T-helper 1 cell treated with Interleukin-12 subunit alpha and Interleukin-12 subunit beta and Interleukin-4 antibody, amounts not matched to agents 30 ng/mL and 1 ng/mL, for 36 hours (primary cell): ENCODE data around the gene IL31RA. TPM values are rescaled to one million over a fixed set of nuclear protein-coding genes. Genes with fewer than 3 reads are reported as not detected.

Experiments
- intact Hi-C: fragments of 100-400 bp; cut with micrococcal nuclease; formaldehyde crosslinking; loops from one replicate; pipeline ENCODE4 v1.15.1; 2024
- total RNA-seq: library from RNA; stranded (reverse); gene quantifications from 2 replicates; pipeline ENCODE4 v1.2.3, GENCODE V29; 2022

The IL31RA gene
- total RNA-seq, 1 donor from 2014 or later, result 2.9 TPM

DNA sequence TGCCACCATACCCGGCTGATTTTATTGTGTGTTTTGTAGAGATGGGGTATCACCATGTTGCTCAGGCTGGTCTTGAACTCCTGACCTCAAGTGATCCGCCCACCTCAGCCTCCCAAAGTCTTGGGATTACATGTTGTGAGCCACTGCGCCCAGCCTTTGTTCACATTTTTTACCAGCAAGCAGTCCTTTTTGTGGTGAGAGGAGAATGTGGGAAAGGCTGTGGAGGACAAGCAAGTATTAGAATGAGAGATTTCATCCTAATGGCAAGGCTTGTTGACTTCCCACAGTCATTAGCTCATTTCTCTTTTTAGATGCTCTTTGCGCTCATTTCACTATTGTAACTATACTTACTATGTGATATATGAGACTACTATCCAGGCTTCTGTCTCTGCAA is 6.1 kb downstream of the IL31RA start:
- intact Hi-C loops, result loop anchor here (2.0 to 5.0 kb wide), 4 partner anchors 94 to 630 kb away; partner anchors contain the start of genes MCIDAS and PLPP1

DNA sequence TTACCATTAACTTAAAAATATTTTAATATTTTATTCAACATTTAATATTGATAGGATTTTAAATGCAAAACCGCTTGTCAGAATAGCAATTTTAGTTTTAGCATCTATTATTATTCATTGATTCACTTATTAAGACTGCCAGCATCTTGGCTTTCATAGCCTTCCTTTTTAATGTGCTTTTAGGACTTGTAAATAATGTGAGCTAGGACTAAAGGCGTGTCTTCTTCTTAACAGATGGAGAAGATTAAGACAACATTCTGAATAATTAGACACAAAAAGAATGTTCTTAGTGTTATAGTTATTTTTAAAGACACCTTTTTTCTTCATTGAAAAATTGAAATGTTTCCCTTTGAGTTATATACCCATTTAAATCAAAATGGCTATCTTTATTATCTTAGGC is 6.9 kb downstream of the IL31RA start:
- intact Hi-C loops, result loop anchor here (5.0 kb wide), 3 partner anchors 289 to 631 kb away; partner anchors contain the start of genes MCIDAS and PLPP1

DNA sequence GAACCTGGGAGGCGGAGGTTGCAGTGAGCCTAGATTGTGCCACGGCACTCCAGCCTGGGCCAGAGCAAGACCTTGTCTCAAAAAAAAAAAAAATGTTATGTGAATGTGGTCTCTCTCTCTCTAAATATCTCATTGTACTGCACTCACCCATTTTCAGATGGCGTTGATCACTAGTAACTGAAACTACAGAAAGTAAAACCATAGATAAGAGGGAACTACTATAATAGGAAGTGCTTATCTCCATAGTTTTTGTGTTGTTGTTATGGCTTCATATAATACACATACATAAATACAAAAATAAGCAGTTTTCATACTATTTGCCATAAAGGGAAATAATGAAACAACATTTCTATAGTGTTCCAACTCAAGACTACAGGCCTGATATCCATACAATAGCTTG is 9.1 kb downstream of the IL31RA start:
- intact Hi-C loops, result no loop called here

DNA sequence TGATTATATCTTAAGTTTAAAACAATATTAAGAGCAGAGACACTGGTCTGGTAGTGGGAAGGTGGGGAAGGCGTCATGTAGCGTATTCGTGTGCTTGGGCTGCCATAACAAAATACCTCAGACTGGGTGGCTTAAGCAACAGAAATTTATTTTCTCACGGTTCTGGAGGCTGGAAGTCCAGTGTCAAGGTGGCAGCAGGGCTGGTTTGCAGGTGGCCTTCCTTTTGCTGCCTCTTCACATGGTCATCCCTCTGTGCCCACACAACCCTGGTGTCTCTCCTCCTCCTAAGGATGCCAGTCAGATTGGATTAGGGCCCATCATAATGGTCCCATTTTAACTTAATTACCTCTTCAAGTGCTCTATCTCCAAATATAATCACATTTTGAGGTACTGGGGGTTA is 9.6 kb downstream of the IL31RA start:
- intact Hi-C loops, result no loop called here

DNA sequence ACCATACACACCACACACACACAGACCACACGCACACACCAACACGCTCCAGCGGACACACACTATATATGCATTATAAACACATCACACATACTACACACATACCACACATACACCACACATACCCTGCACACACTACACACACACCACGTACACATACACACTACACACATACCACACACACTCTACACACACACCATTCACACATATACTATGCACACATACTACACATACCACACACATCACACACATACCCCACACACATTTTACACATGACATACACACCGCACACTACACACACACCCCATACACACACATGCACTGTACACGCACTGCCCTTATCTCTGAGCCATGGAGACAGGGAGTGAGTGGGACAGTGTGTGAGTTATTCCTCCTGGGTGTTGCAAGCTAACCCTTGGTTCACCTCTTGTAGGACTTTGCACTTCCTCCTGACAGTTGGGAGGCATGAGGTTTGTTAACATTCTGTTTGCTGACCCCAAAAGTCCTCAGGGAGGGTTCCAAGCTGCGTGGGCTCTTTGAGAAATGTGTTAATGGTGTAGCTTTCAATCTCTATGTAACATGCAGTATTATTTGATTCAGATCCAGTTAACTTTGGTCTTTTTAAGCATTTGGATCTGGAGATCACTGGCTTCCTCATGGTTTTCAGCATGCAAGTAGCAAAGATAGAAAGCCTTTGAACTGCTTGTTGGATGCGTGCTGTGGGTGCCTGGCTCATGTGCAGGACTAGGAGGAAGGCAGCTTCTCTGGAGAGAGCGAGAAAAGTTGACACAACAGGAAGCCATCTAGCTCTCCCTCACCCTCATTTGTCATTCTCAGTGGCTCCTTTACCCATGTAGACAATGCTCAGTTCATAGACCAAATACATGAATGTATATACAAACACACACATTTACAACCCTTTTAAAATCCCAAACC is 13.7 kb downstream of the IL31RA start:
- intact Hi-C loops, result no loop called here

DNA sequence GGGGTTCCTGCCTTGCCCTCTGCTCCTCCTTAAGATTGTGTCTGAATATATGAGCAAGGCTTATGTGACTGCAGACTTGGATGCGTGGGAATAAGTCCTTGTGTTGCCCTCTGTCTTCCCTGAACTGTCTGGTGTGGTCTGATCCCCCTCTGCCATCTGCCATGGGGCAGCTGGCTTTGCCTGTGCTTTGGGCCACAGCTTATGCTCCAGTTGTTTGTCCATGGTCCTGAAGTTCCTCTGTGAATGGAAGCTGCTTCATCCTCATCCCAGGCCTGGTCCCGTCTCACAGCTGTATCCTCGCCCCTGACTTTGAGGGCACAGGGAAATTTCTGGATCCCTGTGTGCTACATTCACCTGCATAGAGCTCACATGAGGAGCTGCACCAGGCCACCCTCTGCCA is 14.7 kb downstream of the IL31RA start:
- intact Hi-C loops, result no loop called here

DNA sequence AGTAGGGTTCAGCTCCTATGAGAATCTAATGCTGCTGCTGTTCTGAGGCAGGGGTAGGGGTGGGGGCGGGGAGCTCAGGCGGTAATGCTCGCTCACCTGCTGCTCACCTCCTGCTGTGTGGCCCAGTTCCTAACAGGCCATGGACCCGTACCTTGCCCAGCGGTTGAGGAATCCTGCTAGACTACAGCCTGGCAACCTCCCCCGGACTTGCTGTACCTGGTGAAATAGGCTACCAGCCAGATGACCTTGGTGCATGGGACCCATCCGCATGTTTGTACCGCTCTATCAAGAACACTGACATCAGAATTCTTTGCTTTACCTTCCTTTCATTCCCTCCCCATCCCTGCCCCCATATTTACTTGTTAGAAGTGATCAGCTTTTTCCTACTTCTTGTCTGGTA is 15.3 kb downstream of the IL31RA start:
- intact Hi-C loops, result no loop called here

DNA sequence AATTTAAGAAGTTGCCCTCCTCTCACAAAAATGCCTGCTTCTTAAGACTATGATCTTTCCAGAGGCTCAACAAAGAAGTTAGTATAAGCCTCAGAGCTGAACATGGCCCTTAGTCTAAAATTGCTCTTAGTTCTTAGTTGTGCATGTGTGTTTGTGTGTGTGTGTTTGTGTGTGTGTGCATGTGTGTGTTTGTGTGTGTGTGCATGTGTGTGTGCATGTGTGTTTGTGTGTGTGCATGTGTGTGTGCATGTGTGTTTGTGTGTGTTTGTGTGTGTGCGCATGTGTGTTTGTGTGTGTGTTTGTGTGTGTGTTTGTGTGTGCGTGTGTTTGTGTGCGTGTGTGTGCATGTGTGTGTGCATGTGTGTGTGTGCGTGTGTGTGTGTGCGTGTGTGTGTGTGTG is 15.8 kb downstream of the IL31RA start:
- intact Hi-C loops, result no loop called here

DNA sequence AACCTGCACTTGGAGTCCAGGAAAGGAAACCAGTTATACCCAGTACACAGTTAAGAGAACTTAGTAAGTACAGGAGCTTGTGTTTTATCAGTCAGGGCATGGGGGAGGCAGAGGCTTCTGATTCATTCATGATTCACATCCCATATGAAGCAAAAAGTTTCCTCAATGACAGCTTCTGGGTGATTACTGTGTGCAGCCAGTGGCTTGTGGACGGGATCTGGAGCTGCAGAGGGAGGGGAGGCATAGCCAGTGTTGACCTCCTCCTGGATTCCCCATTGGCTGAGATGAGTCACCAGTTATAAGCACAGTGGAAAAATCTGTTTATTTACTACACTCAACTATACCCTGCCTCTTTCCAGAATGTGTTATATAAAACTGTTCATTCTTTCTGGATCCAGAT is 17.7 kb downstream of the IL31RA start:
- intact Hi-C loops, result no loop called here

DNA sequence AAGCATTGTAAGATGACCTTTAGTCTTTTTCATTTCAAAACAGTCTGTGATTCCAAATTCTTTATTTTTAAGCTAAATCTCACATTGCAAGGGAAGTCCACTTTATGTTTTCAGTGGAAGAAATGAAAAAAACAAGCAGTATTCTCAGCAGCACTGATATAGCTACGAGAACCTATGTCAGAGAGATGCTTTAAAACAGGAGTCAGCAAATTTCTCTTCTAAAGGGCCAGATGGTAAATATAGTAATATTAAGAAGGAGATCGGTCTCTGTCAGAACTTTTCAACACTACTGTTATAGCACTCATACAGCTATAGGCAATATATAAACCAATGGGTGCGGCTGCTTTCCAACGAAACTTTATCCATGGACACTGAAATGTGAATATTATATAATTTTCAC is 18.7 kb downstream of the IL31RA start:
- intact Hi-C loops, result no loop called here

DNA sequence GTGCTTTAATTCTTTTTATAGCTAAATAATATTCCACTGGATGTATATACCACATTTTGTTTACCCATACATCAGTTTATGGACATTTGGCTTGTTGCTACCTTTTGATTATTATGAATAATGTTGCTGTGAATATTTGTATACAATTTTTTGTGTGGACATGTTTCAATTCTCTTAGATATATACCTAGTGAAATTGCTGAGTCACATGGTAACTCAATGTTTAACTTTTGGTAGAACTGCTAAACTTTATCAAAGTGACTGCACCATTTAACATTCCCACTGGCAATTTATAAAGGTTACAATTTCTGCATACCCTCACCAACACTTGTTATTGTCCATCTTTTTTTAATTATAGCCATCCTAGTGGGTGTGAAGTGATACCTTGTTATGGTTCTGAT is 22.1 kb downstream of the IL31RA start:
- intact Hi-C loops, result no loop called here

DNA sequence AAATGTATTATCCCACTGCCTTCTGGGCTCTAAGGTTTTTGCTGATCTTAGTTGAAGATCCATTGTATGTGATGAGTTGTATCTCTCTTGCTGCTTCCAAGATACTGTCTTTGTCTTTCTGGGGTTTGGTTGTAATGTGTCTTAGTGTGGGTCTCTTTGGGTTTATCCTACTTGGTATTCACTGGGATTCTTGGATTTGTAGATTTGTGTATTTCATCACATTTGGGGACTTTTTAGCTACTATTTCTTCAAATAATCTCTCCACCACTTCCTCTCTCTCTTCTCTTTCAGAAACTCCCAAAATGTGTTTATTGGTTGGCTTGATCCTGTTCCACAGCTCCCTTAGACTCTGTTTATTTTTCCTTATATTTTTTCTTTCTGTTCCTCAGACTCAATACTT is 26.5 kb downstream of the IL31RA start:
- intact Hi-C loops, result no loop called here

DNA sequence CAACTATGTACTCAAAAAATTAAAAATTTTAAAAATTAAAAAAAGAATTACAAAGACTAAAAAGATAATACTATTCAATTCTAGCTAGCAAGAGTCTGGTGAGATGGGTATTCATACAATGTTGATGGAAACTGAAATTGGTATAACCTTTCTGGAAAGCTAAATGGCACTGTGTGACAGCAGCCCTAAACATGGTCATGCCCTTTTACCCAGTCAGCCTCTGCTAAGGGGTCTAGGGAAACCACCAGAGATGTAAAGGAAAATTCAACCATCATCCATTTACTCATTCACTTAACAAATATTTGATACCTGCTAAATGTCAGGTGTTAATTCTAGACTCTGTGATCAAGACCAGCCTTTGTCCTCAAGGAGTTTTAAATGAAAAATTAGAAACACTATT is 29.3 kb downstream of the IL31RA start:
- intact Hi-C loops, result no loop called here

DNA sequence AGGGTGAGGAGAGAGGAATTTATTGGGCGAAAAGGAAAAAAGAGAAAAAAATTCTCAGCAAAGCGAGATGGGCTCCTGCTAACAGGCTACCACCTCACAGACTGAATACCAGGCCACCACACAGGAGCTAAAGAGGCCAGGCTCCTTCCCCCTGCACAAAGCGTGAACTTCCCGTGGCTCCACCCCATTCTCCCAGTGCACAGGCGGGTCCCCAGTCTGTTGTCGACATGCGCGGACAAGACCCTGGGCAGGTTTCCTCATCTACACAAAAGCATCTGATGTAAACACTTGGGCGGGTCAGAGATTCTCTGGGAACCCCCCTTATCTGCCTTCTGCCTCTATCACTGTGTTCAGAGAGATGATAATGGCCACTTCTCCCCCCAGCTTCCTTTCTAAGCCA is 34.2 kb downstream of the IL31RA start:
- intact Hi-C loops, result no loop called here

DNA sequence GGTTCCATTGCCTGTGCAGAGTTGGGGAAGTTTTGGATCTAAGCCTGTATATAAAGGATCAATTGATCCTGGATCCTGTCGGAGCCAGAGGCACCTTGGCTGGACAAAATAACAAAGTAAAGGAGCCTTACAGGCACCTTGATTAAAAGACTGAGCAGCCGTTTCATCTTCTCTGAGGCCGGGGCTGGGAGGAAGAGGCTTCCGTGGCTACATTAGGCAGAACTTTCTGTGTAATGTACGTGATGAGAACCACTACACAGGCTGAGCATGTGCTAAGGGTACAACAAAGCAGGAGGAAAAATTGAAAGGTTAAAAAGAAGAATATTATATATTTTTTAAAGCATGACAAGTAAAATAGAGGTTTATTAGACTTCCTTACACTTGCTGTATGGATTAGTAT is 37.0 kb downstream of the IL31RA start:
- intact Hi-C loops, result no loop called here

DNA sequence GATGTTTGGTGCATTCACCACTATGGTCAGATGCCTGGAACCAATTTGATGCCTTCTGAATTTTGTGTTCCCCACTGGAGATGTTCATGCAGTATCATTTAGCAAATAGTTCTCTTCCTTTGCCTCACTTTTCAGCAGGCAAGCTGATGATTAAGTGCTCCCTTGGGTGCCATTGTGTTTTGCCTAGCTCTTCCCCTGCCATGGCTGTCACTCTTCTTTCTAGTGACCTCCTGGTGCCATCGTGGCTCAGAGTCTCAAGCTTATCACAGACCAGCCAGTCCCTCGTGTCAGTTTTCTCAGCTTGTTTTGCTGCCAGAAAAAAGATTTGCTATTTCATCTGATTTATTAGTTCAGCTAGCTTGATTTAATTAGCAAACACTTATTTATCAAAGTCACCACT is 41.3 kb downstream of the IL31RA start:
- intact Hi-C loops, result no loop called here

DNA sequence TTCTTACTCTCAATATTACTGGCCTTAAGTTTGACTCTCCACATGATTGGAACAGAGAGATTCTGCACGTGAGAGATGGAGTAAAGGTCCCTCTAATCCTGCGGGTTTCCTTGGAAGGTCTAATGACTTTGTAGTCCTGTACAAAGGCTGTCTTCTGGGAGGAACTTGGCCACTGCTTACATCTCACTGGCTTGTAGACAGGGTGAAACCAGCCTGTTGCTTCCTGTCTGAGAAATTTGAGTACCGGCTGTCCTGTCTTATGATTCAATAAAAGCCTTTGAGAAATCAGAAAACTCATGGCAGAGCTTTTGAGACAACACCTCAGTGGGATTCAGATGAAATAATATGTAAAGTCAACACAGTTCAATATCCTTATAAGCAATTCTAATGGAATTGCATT is 43.0 kb downstream of the IL31RA start:
- intact Hi-C loops, result no loop called here

DNA sequence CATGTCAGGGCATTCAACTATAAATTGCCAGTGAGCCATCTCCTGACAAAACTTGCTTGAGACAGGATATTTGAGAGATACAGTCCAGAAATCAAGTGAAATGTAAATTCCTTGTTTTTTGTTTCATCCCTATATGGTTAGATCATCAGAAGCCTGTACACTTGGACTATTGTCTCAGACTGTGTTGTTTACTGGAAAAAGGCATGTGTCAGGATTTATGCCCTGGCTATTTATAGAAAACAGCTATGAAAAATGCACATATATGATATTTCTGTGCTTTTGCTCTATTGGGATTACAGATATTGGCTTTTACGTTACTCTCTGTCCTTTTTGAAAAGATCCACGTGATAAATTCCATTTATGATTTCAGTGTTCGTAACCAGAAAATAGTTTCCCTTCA is 44.2 kb downstream of the IL31RA start:
- intact Hi-C loops, result no loop called here

DNA sequence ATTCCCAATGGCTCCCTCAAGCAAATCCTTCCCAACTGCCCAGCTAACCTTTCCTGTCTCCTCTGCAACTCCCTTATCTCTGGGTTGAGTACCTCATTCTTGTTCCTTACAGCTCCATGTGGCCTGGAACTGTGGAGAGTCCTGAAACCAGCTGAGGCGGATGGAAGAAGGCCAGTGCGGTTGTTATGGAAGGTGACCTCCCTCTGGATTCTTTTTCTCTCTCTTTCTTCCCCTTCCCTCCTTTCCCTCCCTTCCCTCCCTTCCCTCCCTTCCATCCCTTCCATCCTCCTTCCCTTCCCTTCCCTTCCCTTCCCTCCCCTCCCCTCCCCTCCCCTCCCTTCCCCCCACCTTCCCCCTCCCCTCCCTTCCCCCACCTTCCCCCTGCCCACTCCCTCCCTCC is 45.1 kb downstream of the IL31RA start:
- intact Hi-C loops, result no loop called here

DNA sequence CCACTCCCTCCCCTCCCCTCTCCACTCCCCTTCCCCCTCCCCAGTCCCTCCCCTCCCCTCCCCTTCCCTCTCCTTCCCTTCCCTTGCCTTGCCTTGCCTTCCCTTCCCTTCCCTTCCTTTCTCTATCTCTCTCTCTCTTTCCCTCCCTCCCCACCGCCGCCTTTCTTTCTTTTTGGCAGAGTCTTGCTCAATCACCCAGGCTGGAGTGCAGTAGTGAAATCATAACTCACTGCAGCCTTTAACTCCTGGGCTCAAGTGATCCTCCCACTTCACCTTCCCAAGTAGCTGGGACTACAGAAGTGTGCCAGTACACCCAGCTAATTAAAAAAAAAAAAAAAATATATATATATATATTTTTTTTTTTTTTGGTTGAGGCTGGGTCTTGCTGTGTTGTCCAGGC is 45.5 kb downstream of the IL31RA start:
- intact Hi-C loops, result no loop called here

DNA sequence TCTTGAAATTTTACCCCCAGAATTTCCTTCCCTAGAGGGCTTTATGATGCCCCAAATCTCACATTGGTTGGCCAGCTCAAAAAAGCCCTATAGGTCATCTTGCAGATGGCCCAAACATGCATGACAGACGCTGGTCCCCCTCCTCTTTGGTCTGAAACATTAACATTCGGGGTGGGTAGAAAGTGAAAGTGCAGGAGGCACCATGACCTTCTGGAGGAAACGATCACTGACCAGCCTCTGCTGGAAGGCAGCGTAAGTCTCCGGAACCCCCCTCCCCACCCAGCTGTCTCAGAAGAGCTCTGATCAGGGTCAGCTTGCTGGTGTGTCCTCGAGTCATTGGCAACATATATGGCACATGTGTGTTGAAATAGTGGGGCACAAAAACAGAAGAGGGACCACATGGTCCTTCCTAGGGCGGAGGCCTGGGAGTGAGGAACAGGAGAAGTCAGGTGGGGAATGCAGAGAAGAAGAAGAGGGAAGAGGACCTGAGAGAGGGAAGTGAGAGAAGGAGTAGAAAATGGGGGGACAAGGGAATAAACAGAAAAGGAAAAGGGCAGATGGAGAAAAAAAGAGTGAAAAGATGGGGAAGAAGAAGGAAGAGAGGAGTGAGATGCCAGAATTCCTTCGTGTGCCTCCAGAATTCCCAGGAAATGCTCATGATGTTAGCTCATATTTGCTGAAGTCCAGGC is 46.2 kb downstream of the IL31RA start:
- intact Hi-C loops, result no loop called here

DNA sequence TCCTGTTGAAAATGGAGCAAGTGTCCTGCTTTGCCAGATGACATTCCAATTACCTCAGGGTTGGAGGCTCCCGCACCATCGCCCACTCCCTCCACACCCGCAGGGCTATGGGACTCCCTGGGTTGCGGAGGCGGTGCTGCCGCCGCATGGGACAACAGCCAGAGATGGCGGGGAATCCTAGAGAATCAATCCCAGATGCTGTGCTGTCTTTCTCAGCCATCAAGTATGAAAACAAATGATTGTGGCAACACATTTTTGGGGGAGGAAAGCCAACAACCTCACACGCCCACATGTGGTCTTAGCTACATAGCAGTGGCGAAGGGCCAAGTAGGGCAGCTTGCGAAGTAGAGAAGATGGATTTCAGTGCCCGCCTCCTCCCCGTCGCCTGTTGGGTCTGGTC is 46.7 kb downstream of the IL31RA start:
- intact Hi-C loops, result no loop called here

DNA sequence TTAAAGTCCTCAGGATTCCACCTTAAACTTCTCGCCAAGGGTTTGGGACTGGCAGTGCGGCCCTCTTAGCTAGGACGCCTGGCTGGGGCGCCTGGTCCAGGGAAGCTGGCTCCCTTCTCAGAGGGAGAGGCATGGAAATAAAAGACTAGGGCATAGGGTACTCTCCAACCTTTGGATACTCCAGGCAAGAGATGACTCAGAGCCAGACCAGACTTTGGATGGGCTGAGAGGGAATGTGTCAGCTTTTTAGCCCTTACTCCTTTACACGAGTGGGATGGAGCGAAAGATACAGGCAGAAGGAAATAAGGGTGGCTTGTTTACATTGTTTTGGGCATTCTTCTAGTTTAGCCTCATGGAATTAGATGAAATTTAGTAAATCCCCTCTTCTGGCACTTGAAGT is 48.2 kb downstream of the IL31RA start:
- intact Hi-C loops, result no loop called here
